ENCODE results near the gene DNAH11.
"Not testable (repeated sequence)": the region's sequence is repeated elsewhere in the genome, so short reads cannot be mapped to it uniquely, and the experiment has no call there.

DNAH11 gene

GRCh38 chr7:21927693-21928092, 384.9 kb downstream of the DNAH11 start:
- no peak for DNase-seq (ENCODE audit: low spot score)

DNA sequence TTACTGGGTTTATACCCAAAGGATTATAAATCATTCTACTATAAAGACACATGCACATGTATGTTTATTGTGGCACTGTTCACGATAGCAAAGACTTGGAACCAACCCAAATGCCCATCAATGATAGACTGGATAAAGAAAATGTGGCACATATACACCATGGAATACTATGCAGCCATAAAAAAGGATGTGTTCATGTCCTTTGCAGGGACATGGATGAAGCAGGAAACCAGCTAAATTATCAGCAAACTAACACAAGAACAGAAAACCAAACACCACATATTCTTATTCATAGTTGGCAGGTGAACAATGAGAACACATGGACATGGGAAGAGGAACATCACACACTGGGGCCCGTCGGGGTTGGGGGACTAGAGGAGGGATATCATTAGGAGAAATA, 390.5 kb downstream of the DNAH11 start:
- DNase-seq (ENCODE audit: low spot score): not testable (repeated sequence)

DNA sequence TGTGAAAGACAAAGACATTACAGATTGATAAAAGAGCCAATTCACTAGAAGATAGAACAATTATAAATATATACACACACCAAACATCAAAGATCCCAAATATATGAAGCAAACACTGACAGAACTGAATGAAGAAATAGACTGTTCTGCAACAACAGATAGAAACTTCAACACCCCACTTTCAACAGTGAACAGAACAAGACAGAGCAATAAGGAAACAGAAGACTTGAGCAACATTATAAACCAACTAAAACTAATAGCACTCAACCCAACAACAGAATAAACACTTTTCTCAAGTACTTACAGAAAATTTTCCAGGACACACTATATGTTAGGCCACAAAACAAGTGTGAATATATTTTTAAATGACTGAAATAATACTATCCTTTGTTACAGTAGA, 392.0 kb downstream of the DNAH11 start:
- DNase-seq (ENCODE audit: low spot score): no peak

- no peak for DNase-seq (ENCODE audit: low spot score)
Measured at GRCh38 chr7:21938463-21938862, 395.6 kb downstream of the DNAH11 start.

DNA sequence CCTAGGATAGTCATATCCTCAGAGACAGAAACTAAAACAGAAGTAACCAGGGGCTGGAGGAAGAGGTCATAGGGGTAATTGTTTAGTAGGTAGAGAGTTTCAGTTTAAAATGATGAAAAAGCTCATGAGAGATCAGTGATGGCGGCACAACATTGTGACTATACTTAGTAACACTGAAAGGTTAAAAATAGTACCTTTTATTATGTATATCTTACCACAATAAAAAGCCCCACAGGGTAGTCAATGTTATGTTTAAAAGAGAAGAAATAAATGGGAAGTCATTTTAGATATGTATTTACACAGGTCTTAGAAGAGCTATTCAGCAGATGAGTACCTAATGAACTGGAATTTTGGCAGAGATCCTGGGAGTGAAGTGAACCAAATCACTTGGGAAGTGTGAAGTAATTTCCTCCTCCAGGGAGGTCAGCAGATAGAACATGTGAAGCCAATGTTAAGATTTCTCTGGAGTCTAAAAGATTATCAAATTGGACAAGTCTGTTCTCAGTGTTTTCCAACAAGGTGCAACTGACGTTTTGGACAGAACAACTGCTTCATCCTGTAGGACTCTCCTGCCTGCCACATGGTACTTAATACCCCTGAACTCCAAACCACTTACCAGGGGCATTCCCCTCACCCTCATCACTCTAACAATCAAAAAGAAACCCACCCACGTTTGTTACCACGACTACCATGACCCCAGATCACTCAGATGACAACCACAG, 396.5 kb downstream of the DNAH11 start:
- DNase-seq (ENCODE audit: low spot score): no peak

DNA sequence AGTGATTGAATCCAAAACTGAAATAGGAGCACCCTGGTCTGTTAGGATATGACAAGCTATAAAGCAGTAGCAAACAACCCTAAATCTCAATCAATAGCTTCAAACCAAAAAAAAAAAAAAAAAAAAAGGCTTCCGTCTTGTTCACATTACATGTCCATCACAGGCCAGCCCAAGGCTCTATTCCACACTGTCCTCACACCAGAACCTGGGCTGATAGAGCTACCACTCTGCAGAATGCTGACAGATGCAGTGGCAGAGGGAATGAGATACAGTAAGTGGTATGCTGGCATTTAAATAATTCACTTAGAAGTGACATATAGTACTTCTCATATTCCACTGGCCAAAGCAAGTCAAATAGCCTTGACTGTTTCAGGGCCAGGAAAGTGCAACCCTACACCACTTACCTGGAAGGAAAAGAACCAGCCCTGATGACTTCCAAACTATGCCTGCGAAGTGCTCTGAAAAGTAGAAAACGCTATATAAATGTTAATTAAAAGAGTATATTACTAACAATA, 397.1 kb downstream of the DNAH11 start:
- DNase-seq (ENCODE audit: low spot score): no peak

DNA sequence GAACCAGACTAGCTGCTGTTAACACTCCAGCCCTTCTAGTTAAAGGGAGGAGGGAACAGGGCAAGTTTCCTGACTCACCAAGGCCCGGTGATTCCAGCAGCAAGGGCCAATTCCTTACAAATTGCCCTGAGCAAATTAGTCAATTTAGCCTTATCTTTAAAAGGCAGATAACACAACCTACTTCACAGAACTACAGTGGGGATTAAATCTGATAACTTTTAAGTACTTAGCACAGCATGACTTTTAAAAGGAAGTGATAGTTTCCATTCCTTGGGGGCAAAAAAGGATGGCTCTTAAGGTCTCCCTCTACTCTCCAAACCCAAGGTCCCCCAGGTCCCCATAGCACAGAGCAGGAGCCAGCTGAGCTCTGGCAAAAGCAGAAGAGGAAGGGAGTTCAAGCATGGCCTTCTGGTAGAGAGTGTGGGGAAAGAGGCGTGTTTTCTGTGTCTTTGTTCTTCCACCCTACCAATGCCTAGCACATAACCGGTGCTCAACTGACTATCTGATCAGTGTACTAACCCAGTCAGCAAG, 398.8 kb downstream of the DNAH11 start:
- peak; percentile 63 for DNase-seq (ENCODE audit: low spot score)

GRCh38 chr7:21942955-21943354, 400.1 kb downstream of the DNAH11 start:
- DNase-seq (ENCODE audit: low spot score): no peak

DNA sequence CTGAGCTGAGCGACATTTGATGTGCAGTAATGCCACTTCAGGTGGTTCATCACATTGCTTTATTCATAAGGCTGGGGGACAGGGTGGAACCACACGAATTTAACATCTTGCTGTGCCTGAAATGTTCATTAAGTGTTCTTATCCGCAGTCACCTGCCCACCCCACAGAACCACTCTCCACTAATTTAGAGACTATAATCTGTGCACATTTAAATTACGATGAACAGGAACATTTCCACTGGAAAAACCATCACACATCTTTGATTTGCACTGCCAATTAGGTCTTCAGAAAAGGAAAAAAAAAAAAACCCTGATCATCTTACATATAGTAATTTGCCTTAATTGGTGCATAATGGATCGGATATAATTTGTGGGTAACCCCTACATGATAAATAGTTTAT, 400.6 kb downstream of the DNAH11 start:
- no peak for DNase-seq (ENCODE audit: low spot score)

GRCh38 chr7:21944616-21945453, 402.0 kb downstream of the DNAH11 start:
- DNase-seq (ENCODE audit: low spot score): peak; percentile 28

GRCh38 chr7:21945454-21946221, 402.8 kb downstream of the DNAH11 start, which contains the start of gene CDCA7L:
Gene CDCA7L, minus strand, starts transcription at chr7:21945899. Its CDS starts 95 bp downstream, at chr7:21945804.
- peak; percentile 93 for DNase-seq (ENCODE audit: low spot score)

GRCh38 chr7:21946222-21946709, 403.4 kb downstream of the DNAH11 start:
- no peak for DNase-seq (ENCODE audit: low spot score)

- DNase-seq (ENCODE audit: low spot score): no peak
Measured at GRCh38 chr7:21947056-21947455, 404.2 kb downstream of the DNAH11 start.

GRCh38 chr7:21947946-21948345, 405.1 kb downstream of the DNAH11 start:
- DNase-seq (ENCODE audit: low spot score): no peak

- no peak for DNase-seq (ENCODE audit: low spot score)
Measured at GRCh38 chr7:21948364-21948763, 405.5 kb downstream of the DNAH11 start.

DNA sequence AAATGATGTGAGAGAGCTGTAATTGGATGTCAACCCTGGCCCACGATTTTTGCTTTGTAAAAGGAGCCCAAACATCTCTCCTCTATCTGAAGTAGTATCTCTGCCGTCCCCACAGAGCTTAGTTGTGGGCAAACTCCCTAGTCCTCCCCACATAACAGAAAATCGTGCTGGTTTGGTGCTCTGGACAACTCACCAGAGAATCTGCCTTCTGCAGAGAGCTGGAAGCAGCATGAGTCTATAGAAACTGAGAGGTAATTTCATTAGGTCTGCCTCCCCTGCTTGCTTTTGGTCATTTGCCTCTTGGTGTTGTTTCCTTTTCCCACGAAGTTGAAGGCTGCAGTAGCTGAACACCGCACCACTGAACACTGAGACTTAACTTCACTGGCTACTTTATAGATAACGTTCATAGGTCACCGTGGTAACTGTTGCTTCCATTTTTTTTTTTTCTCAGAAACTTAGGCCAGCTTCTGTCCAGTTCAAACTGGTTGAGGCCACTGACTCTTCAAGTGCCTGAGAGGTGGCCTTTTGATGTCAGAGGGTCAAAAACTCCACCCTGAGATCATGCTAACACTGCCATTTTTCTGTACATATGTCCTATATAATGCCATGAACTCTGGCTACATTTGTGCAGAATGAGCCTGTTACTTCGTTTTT, 406.2 kb downstream of the DNAH11 start:
- no peak for DNase-seq (ENCODE audit: low spot score)

Measured in AG20443 (cell line).